HFF-Myc (cell line): ENCODE data around the gene ANO7.

Experiments used
- DNase-seq: peaks from one replicate; pipeline ENCODE4 v3.0.0-alpha.2; 2011; ENCODE audit warnings: low read depth; ENCODE audit errors: extremely low read depth
- H3K4me3 ChIP-seq: replicated peaks from 2 replicates; pipeline ENCODE4 v1.5.1; 2011; ENCODE audit warnings: low read depth, mild to moderate bottlenecking, control low read depth, low read length
- TF ChIP-seq, protein P1 (sequence below): IDR thresholded peaks from 2 replicates; pipeline ENCODE4 v1.5.1; 2012; ENCODE audit warnings: mild to moderate bottlenecking, low read depth, low read length, control low read depth; ENCODE audit errors: missing control alignments

ANO7 gene

DNA sequence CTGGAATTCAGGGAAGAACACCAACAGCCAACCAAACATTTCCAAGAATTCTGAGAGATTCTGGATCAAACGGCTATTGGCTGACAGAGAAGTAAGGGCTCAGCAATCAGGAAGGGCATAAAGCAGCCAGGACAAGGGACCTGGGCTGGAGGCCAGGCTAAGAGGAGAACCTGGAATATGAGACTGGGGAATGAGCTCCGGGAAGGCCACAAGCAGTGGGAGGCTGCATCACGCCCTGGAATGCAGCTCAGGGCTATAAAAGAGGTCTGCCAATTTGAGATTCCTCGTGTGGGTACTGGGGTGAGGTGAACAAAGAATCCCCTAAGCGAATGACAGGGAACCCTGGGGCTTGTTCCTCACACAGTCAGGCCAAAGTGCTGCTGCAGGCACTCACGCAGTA is 60.4 kb downstream of the ANO7 start:
- H3K4me3 ChIP-seq: no peak overlapping the region
- no peak for DNase-seq
- TF ChIP-seq, protein P1, sequence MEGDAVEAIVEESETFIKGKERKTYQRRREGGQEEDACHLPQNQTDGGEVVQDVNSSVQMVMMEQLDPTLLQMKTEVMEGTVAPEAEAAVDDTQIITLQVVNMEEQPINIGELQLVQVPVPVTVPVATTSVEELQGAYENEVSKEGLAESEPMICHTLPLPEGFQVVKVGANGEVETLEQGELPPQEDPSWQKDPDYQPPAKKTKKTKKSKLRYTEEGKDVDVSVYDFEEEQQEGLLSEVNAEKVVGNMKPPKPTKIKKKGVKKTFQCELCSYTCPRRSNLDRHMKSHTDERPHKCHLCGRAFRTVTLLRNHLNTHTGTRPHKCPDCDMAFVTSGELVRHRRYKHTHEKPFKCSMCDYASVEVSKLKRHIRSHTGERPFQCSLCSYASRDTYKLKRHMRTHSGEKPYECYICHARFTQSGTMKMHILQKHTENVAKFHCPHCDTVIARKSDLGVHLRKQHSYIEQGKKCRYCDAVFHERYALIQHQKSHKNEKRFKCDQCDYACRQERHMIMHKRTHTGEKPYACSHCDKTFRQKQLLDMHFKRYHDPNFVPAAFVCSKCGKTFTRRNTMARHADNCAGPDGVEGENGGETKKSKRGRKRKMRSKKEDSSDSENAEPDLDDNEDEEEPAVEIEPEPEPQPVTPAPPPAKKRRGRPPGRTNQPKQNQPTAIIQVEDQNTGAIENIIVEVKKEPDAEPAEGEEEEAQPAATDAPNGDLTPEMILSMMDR: no peak

DNA sequence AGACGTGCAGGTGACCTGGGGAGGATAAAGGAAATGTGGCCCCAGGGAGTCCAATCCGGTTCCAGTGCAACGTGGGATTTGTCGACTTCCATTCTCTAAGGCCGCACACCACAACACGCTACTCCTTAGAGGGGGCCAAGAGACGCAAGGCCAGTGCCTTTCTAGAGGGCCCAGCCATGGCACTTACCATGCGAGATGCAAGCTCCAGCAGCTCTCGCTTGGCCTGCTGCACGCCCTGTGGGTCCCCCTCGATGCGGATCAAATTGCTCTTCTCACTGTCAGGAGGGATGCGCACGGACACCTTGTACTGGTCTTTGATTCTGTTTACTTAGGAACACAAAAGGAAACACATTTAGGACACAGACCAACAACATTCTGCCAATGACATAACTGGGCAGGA is 61.2 kb downstream of the ANO7 start:
- TF ChIP-seq, protein P1: no peak
- DNase-seq: no peak

DNA sequence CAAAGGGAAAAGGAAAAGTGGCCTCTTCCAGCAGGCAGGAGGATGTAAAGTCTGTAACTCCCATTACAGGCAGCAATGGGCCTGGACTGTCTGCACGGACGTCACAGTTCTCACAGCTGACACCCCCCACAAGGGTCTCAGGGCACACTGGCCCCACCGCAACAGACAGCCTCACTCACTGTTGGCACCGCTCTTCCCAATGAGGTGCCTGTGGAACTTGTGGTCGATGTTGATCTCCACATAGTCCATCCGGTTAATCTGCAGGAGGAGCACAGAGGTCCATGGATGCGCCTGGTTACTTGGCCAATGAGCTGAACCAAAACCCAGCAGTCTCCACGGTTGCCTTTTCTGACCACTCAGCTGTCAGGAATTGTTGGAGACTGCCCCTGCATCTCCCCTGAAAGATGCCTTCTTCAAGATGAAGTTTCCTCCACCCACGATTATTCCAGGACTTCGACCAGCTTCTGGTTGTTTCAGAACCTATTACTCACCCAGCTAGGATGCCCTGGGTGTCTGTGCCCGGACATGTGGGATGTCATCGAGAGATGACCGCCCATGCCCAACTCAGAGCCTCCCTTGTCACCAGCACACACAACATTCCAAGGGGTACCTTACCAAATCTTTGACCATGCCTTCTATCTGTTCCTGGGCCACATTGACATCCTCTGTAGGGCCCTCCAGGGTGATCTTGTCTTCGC is 64.5 kb downstream of the ANO7 start:
- TF ChIP-seq, protein P1: no peak
- no peak overlapping the region for H3K4me3 ChIP-seq
- DNase-seq: no peak

More for the DNA sequence above, 61.2 kb downstream of the ANO7 start:
- no peak overlapping the region for H3K4me3 ChIP-seq

DNA sequence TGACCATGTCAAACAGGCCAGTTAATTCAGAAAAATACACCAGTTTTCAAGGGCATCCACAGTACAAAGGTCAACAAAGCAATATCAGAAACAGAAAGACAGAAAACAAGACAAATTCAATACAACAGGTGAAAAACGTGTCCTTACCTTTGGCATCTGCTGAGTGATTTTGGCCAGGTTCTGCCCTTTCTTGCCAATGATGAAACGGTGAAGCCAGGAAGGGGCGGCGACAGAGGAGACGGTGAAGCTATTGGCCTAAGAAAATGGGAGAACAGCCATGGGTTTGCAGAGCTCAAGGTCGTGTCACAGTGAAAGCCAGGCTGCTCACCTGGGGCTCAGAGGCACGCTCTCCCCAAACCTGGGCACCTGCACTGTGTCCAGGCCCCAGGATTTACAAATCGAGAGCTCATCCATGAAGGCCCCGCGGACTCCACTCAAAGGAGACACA is 66.5 kb downstream of the ANO7 start:
- TF ChIP-seq, protein P1: no peak
- H3K4me3 ChIP-seq: no peak overlapping the region
- DNase-seq: no peak

DNA sequence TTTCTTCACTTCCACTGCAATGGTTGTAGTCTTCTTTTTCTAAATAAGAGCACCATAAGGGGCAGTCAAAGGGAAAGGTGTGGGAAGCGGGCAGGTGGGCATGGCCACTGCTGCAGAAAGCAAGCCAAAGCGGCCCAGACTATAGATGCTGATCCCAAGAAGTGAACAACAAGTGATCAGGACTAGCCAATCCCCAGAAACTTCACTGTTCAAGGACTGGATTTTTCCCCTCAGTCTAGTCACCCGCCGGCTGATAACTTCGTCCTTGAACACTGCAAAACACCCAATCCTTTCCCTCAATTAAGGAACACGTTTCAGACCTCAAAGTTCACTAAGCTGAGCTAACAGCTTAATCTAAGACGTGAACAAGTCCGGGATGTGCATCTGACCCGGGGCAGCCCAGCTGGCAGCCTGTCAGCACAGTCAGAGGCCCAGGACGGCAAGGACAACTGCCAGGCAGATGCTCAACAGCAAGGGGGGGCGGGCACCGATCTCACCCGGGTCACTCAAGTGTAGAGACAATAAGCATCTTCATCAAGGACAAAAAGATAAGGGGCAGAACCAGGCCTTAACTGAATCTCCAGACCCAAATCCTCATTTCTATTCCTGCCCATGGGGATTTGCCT is 67.2 kb downstream of the ANO7 start:
- DNase-seq: no peak
- H3K4me3 ChIP-seq: no peak overlapping the region
- TF ChIP-seq, protein P1: no peak

DNA sequence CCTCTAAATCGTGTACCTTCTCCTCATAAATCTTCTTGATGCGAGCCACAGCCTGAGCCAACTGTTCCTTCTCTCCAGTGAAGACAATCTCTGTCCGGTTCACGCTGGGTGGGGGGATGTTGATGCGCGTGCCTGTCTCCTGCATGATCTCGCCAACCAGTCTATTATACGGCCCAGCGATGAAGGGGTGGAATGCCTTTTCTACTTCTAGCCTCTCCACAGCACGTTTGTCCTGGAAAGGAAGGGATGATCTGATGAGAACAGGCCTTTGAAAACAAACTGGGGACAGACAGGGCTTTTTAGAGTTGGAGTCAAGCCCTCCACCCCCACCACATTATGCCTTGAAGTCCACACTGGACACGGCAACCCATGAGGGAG is 67.7 kb downstream of the ANO7 start:
- TF ChIP-seq, protein P1: no peak
- no peak overlapping the region for H3K4me3 ChIP-seq
- DNase-seq: no peak
